GM18517 (cell line): ENCODE data around the gene CD14.
"Not testable (repeated sequence)": the region's sequence is repeated elsewhere in the genome, so short reads cannot be mapped to it uniquely, and the experiment has no call there.

Experiments used
- ATAC-seq: cut with Tn5 transposase; IDR thresholded peaks from one replicate; pipeline ENCODE4 v1.9.1; 2021; ENCODE audit warnings: mild to moderate bottlenecking, moderate library complexity; ENCODE audit not compliant: unreplicated experiment

Gene CD14

DNA sequence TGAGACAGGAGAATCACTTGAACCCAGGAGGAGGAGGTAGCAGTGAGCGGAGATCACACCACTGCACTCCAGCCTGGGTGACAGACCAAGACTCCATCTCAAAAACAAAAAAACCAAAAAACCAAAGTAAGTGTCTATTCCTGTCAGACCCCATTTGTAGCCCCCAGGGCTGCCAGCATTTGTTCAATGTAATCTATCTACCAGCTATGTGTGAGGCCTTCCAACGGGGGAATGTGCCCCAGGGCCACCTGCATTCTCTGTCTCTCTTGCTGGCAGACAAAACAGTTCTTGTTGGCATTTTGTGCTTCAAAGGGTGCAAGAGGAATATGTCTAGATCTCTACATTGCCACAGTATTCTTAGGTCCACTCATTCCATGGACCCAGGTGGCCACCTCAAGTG is 34.1 kb downstream of the CD14 start:
- ATAC-seq, result no peak

DNA sequence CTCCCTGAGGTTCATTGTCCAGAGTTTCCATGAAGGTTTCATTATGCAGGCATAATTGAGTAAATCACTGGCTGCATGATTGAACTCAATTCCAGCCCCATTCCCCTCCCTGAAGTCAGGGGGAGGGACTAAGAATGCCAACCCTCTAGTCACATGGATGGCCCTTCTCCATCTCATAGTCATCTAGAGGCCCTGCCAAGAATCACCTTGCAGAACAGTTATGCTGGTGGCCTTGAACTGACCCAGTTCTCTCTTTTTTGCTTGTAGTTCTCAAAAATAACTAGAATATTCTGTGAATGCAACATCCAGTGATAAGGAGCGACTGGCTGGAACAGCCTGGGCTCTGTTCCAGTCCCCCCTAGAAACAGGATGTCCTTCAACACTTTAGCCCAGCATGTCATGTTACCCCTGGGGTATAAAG is 36.6 kb downstream of the CD14 start:
- ATAC-seq, result no peak

DNA sequence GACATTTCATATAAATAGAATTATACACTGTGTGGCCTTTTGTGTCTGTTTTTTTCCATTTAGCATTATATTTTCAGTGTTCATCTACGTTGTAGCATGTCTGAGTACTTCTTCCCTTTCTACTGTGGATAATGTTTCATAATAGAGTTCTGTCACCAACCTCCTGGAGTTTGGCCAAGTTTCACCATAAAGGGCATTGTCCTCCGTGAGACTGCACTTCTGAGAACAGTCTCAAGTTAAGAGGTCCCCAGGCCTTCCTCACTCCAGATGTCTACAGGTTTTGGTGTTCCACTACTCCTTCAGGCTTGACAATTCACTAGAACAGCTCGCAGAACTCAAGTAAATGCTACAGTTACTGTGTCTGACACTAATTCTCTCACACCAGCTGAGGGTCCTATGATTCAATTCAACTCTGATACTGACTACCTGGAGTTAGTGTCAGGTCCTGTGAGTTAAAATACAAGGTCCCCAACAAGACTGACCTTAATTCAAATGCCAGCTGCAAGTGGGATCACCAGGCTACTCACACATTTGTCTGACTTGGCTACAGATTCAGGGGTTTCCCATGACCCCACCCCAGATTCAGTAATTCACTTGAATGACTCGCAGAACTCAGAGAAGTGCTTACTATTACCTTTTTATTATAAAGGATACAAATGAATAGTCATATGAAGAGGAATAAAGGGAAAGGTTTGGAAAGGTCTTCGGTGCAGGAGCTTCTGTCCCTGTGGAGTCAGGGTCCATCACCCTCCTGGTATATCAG is 37.3 kb downstream of the CD14 start:
- ATAC-seq, result no peak

DNA sequence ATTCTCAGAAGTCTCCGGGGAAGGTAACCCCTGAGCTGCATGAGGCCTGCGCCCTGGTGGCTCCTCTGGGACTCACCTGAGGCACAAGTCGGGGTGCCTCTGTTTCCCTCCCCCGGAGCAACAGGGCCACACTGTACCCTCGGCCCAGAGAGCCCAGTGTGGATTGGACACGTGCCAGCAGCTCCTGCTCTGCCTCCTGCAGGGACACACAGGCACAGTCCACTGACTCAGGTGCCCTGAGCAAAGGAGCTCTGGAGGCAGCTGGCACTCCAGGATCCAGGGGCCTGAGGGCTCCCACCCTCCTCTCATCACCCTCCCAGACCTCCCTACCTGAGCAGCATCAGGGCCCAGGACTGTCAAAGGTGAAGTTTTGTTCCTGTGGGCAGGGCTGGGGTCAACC is 38.8 kb downstream of the CD14 start:
- ATAC-seq, result no peak

DNA sequence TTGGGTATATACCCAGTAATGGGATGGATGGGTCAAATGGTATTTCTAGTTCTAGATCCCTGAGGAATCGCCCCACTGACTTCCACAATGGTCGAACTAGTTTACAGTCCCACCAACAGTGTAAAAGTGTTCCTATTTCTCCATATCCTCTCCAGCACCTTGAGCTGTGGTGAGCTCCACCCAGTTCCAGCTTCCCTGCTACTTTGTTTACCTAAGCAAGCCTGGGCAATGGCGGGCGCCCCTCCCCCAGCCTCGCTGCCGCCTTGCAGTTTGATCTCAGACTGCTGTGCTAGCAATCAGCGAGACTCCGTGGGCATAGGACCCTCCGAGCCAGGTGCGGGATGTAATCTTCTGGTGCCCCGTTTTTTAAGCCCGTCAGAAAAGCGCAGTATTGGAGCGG is 39.9 kb downstream of the CD14 start:
- ATAC-seq, result not testable (repeated sequence)

DNA sequence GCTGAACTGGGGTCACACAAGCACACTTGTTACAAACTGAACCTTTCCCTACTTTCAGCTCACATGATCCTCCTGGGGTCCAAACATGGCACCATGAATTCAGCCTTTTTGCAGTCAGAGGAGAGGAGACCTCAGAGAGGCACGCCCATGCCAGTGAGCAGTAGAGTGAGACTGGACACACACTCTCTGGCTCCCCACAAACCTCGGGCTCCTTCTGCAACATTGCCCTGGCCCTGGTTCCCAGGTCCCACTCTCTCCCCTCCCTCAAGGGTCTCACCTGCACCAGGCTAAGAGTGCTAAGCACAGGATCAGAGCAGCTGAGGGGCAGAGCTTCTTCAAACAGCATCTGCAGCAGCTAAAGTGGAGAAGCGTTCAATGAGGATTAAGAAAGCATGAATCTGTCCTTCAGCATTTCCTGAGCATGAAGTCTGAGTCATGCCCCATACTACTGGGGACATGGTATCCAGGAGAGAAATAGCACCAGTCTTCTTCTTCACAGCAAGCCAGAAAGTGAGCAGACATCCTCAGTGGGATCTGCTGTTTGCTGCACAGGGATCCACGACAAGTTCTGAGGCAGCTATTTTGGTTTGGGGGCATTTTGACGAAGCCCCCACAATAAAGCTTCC is 41.1 kb downstream of the CD14 start:
- no peak for ATAC-seq

DNA sequence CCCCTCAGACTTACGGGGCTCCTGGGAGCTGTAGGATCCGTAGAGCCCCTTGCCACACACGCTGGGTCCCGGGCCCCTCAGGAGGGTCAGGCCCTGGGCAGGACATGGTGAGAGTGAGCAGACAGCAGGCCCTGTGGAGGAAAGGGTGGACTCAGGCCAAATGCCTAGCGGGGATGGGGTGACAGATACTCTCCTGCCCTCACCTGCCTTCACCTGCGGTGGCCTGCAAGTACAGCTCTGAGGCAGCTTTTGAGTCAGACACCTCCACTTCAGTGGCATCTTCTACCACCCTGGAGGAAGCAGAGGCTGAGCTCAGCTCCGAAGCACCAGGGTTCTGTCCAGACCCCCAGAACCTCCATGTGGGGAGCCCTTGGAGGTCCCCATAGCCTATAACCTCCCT is 42.1 kb downstream of the CD14 start:
- ATAC-seq, result no peak

DNA sequence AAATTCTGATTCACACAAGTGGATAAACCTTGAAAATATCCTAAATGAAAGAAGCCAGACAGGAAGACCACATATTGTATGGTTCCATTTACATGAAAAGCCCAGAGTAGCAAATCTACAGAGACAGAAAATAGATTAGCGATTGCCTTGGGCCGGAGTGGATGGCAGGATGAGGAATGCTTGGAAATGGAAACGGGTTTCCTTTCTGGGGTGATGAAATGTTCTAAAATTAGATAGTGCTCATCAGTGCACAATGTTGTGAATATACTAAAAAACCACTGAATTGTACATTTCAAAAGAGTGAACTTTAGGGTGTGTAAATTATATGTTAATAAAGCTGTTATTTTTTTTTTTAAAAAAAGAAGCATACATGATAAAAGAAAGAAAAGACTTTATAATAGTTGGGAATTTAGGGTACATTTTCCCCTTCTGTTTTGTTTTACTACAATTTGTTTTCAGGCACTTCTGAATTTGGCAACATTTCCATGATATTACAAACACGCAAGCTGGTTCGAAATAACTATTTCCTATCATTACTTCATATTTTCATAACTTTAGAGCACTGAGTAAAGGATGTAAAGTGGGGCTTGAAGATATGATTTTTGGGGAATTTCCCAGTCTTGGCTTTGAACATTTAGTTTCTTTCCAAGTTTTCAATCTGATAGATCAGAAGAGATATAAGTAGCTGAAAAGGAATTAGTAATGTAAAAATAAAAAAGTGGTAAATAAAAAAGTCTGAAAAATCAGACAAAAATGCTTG is 44.5 kb downstream of the CD14 start:
- no peak for ATAC-seq

DNA sequence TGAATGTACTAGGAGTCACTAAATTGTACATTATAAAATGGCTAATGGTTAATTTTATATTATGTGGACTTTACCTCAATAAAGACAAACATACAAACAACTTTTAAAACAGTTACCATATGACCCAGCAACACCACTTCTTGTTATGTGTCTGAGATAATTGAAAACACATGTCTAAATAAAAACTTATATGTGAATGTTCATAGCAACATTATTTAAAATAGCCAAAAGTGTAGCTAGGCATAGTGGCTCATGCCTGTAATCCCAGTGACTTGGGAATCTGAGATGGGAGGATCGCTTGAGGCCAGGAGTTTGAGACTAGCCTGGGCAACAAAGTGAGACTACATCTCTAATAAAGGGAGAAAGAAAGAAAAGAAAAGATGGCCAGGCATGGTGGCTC is 45.5 kb downstream of the CD14 start:
- no peak for ATAC-seq
